NCI-H345 (cell line): ENCODE results near the gene TNFAIP8.

ENCODE experiments used
- DNase-seq: peaks from one replicate; lab custom pipeline; 2025; lab: John Stamatoyannopoulos, UW

TNFAIP8 gene

DNA sequence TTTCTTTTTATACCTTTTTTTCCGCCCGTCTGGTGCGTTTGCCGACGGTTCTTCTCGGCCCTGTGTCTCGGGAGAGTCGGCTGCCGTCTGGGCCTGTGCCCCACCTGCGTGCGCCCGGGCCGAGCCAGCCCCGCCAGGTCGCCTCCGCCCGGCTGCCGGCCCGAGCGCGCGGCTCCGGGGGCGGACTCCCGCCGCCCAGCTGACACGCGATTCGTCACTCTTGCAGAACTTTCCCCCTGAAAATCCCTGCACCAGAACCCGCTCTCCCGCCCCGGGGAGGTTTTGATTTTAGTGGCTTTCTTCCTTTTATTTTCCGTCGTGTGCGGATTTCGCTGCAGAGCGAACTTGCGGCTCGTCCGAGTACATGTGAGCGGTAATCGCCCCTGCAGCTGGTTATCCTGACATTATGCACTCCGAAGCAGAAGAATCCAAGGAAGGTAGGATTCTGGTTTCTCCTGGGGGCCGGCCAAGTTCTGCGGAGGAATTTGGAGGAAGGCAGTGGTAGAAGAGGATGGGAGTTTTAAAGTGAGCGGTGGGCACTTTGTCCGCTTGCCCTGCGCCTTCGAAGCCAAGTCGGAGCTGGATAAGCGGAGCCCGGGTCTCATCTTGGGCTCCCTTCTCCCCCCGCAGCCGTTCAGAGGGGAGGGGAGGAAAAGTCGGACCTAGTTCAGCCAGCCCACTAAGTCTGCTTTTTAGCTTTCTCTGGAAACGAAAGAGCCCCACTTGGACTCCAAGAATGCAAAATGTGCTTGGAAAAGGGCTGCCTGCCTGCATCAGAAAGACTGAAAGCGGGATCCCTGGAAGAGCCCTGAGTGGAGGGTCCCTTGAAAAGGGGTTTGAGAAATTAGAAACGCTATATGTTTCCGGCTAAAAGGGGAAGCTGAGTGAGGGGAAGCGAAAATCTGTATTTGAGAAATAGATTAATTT is at the start of gene TNFAIP8:
TSS of gene TNFAIP8 (plus strand) at position 335 of the 927 bp plus-strand sequence. CDS start at position 407, 72 bp downstream.
- no peak for DNase-seq

DNA sequence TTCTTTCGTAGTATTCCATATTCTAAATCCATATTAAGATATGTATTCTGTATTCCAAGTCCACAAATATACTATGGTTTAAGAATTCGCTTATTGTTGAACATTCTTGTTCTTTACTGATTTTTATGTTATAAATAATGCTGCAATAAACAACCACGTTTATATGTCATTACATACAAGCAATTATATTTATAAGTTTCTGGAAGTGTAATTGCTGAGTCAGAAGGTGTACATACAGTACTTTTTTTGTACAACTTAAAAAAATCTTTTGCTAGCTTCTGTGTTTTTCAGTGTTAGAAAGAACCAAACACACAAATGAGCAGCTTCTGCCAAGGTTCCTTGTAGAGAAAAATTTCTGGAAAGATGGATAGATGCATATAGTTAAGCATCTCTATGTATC is 48.6 kb upstream of the TNFAIP8 start:
- DNase-seq = no peak

DNA sequence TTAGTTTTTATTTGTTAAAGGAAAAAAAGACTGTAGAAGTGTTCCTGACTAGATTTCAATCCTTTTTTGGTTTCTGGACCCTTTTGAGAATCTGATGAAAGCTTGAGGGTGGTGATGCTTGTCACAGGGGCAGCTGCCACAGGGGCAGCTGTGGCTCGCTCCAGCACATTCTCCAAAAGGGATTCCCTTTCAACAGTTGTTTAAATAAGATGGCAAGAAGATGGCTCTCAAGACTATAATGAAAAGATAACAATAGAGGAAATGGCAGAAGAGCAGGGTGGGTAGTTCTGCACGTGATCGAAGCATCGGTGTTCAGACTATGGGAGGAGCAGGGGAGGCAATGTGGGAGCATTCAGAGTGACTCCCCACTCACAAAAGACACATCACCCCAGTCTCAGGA is 46.5 kb upstream of the TNFAIP8 start:
- DNase-seq = no peak

DNA sequence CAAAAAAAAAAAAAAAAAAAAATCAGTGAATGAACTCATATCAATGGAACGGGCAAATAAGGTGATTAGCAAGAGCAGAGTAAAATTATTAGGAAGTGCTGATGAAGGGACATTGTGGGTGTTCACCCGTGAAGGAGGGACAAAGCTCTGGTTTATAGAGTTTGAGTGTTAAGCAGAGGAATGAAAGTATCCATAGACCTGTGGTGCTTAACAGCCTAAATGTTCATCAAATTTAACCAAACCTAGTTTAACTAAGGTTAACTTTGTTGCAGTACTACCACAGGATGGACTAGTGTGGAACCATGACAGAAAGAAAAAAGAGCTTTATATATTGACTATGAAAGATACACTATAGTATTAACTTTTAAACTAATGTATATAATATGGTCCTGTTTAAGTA is 44.1 kb upstream of the TNFAIP8 start:
- DNase-seq = no peak

DNA sequence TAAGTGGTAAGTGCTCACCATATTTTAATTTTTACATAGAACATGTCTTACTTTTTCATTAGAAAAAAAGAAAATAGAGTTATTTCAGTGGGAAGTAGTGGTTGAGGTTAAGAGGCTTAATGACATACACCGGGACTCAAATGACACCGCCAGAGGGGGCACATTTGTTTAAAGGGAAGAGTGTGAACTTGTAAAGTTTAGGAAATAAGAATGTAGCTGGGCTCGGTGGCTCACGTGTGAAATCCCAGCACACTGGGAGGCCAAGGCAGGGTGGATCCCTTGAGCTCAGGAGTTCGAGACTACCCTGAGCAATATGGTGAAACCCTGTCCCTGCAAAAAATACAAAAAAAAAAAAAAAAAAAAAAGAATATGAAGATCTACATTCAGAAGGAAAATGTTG is 43.4 kb upstream of the TNFAIP8 start:
- no peak for DNase-seq

DNA sequence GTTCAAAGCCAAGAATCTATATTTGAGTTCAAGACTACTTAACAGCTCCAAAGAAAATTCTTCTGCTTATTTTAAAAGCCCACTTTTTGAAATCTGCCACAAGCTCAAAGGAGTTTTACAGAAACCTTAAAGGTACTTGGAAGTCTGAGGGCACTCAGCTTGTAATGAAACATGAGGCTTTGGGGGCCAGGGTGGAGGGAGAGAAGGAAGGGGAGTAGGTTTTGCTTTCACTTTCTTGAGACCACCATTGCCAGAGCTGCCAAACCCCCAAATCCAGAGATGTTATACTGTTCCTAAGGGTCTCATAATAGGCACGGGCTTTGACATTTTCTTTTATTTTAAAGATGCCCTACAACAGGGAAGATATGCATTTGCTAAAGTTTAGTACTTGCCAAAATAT is 42.6 kb upstream of the TNFAIP8 start:
- no peak for DNase-seq

DNA sequence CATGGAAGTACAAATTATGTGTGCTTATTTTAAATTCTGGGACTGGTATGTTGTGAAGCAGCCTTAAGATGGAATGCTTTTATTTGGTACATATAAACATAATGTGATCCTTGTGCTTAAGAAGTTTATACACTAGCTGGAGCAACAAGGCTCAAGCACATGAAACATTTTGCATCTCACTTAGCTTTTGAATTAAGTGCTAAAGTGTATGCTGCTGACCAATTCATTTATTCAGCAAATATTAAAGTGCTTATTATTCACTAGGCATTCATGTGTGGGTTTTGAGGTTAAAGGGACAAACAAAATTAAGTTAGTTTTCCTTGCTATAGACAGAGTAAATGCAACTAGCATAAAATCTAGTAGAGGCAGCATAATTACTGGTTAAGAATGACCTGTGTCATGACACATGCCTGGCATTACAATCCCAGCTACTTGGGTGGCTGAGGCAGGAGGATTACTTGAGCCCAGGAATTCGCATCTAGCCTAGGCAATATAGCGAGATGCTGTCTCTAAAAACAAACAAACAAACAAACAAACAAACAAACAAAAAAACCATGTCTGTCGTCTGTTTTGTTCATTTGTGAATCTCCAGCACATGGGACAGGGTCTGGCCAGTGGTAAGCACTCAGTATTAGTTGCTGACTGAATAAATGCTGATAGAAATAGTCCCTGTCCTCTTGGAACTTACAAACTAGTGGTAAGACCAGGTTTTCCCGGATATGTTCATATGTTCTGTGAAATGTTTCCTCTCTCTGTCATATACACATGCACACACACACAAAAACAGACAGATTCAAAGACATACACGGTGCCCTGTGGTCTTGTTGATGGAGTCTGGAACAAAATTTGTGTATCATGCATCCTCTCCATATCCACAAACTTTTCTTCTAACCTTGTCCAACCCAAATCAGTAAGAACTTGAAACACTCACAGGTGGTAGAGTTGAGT is 41.9 kb upstream of the TNFAIP8 start:
- no peak for DNase-seq

DNA sequence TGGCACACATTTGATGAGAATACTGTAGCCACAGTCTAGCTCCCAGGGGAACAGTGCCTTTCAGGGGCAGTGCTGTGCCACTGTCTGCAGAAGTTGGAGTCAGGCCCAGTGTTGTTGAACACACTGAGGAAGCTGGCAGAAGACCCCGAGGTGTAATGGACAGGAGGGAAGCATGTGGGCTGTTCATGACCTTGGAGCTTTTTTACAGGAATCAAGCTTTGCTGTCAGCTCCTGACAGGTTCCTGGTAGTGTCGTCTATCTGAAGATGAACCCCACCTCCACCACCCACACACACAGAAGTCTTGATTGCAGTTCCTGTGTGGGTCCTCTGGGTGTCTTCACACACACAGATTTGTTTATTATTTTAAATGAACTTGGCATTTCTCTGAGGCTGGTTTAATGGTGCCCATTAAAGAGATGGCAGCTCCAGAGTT is 40.3 kb upstream of the TNFAIP8 start:
- peak; percentile 8 for DNase-seq

DNA sequence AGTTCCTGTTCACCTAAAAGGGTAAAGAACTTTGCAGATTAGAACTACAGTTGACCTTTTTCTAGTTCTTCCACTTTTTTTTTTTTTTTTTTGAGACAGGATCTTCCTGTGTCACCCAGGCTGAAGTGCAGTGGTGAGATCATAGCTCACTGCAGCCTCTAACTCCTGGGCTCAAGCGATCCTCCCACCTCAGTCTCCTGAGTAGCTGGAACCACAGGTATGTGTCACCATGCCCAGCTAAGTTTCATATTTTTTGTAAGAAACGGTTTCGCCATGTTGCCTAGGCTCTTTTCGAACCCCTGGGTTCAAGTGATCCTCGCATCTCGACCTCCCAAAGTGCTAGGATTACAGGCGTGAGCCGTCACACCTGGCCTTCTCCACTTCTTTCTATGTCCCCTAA is 39.7 kb upstream of the TNFAIP8 start:
- DNase-seq = no peak

DNA sequence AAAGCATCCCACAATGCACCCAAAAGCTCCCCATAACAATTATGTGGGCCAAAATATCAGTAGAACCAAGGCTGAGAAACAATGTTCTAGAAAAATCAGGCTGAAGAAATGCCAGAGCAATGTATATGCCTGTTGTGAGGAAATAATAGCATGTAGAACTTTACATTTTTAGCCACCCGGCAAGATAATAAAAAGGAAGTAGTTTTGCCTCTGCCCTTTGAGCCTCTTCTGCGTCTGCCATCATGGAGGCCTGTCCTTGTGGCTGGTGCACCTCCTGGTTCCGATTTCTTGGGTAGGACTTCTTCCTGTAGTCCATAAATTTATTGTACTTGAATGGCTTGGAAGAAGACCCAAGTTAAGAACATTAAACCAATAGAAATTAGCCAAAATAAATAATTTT is 38.9 kb upstream of the TNFAIP8 start:
- no peak for DNase-seq

DNA sequence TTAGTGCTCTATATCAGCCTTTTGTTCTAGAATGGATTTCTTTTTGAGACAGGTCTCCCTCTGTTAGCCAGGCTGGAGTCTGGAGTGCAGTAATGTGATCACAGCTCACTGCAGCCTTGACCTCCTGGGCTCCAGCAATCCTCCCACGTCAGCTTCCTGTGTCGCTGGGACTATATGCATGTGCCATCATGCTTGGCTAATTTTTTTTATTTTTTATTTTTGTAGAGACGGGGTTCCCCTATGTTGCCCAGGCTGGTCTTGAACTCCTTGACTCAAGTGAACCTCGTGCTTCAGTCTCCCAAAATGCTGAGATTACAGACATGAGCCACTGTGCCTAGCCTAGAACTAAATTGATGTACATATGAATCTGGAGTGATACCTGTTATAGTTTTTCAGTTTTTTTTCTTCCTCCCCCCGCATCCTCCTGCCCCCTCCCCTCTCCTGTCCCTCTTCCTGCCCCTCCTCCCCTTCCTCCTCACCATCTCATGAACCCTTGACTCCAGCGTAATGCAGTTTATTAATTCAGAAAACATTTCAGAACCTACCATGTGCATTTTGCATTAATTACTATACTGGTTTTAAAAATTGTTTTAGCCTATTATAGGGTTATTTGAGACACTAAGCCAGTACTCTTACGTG is 37.4 kb upstream of the TNFAIP8 start:
- DNase-seq = no peak

DNA sequence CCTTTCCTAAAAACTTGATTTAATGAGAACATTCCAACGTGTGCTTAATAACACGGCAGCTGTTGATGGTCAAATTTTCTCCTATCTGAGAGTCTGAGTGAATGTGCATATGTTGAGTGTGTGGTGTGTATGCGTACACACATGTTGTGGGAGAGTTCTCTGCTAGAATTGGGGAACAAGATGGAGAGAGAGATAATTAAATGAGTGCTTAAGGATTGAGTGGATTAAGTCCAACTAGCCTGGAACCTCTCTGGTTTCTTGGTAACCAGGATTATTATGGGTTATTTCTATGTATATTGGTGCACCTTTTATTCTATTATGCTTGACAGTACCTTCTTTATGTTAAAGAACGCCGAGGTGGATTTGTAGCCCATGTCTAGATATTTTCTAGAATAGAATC is 36.4 kb upstream of the TNFAIP8 start:
- DNase-seq = no peak

DNA sequence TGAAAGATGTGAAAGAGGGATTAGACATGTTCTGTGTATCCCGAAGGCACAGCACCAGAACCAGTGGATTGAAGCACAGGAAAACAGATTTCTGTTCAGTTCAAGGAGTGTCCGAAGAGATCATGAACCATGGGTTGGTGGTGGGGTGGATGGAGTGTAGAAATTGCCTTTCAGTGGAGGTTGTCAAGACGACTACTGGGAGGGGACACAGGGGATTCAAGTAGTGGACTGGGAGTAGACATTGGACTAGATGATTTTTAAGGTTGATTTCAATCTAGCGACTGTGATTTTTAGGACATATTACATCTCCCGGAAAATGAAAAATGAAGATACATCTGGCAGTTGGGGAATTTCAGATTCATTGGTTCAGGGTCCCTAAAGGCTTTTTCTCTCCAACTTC is 35.9 kb upstream of the TNFAIP8 start:
- no peak for DNase-seq

DNA sequence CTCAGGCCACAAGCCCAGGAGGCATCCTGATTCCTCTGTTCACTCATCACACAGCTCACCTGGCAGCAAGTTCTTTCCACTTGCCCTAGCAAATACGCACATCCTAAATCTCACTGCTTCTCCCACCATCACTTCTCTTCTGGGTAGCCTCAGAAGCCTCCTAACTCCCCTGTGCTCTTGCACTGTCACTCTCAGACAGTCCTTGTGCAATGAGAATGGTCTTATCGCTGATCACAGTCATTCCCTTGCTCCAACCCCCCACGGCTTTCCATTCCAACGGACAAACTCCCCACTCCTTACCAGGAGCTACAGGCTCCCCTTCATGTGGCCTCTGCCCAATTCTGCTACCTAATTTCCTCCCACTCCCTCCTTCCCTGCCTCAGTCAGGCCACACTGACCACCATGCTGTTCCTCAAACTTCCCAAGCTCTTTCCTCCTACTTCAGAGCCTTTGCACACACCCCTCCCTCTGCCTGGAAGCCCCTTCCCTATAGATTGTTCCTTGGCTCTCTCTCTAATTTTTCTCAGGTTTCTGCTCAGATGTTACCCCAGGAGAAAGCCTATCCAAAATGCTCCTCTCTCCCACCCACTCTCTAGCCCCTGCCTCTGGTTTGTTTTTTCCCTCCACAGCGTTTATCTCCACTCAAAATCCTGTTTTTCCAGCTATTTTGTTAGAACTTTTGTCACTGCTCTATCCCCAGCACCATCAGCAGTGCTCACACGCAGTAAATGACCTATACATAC is 34.1 kb upstream of the TNFAIP8 start:
- no peak for DNase-seq

DNA sequence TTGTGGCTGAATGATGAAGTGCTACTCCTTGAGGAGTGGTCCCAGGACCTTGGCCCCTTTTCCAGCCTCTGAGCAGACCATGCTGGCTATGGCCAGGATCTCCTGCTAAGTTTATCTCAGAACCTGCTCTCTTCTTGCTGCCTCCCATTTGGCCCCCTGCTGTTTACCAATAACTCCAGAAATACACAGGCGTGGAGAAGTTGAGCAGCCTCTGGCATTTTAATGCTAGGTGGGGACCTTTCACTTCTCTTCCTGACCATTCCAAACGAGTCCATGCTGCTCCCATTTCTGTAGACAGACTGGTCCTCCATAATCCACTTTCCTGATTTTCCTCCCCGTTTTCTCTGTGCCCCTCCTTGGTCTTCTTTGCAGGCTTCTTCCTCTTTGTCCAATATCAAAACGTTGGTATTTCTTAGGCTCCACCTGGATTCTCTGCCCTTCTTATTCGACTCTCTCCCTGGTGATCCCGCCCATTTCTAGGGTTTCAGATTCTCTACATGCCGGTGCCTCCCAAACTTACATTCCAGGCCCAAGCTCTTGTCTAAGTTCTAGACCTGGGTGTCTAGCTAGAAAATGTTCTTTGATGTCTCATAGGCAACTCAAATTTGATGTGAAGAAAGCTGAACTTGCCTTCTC is 33.4 kb upstream of the TNFAIP8 start:
- no peak for DNase-seq

DNA sequence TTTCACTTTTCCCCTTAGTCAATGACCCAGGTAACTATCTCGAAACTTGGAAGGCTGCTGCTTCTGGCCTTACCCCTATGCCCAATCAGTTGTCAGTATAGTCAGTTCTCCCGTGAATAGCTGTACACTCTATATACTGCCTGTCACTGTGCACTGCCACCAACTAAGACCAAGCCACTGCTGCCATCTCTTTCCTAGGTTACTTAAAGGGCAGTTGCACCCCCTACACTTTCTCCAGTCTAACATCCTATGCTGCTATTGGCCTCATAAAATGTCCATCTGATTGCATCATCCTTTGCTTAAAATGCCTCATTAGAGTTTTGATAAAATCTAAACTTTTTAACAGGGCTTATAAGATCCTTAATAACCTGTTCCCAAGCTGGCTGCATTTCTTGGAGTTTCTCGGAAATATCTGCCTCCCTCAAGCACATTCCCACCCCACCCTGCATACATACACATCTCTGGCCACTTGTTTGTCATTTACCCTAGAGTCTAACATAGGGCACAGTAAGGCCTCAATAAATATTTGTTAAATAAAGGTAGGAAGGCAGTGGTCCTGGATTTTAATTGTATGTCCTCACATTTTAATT is 32.8 kb upstream of the TNFAIP8 start:
- DNase-seq = no peak

DNA sequence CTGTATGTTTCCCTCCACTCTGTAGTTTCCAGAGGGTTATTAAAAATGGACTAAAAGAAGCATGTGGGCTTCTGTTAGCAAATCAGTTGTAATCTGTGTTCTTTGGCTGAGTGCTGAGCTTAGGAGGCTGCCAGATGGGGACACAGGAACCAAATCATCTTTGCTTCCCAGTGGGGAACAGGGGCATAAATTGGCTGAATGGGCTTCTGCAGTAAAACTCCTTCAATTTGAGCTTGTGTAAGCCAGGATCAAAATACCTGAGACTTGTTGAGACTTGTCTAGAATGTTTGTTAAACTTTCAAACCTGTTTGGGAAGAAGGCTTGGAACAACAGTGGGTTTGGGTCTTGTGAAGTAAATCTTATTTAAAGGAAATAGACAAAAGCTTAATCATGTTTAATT is 32.2 kb upstream of the TNFAIP8 start:
- peak; percentile 80 for DNase-seq

DNA sequence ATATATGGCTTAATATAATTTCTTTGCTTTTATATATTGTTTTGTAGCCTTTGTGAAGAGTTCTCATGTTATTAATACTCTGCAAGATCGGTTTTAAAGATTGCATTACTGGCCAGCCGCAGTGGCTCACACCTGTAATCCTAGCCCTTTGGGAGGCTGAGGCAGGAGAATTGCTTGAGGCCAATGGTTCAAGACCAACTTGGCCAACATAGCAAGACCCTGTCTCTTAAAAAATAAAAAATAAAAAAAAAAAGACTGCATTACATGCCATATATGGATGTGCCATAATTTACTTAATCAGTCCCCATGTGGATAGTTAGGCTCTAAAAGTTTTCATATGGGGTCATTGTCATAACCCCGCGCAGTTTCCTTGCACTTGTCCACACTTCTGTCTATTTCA is 31.0 kb upstream of the TNFAIP8 start:
- DNase-seq = no peak

DNA sequence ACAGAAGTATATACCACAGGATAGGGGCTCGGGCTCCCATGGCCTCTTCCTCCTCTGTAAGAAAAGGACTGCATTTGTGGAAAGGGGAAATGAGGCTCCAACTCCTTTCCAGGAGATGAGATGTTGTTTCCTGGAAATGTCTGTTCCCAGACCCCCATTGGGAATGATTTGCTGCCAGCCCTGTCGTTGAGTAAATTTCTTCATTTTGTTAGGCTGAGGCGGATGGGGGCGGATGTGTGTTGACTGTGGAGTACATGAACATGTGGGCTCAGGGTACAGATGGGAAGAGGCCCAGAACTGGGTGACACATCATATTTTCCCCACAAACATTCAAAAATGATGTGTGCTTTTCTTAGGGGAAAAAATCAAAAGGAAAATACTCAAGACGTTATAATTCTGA is 28.8 kb upstream of the TNFAIP8 start:
- DNase-seq = no peak

DNA sequence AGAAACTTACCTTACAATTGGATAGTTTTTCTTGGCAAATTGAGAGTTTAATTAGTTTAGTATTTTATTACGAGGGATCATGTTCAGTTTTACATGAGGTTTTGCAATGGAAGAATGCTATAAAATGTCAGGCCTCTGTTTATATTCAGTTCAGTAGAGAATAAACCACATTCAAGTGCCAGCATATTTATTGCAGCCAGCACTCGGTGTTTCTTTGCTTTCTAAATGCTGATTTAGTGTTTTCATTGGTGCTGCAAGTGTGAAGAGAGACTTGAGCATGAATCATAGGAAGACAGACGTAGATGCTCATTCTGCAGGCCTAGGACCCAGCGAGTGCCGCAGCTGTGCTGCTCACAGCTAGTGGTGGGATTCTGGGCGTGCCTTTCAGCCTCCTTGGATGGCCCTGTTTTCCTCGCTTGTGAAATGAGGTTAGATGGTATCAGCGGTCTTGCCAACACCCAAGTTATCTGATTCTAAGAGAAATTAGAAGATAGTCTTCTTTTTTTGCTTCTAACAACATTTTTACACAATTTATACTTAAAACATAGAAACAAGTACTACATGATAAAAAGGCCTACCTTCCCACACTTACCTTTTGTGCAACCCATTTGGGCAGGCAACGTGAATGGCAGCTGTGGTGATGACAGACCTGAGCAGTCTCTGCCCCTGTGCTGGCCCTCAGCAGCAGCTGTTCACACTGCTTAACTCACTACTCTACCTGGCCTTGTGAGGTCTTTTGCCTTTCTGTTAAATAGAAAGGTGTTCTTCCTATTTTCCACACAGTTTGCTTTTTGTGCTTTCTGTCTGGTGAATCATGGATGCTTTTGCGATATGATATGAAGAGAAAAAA is 26.8 kb upstream of the TNFAIP8 start:
- no peak for DNase-seq
